Subcutaneous abdominal adipose tissue (tissue), 5 donors: ENCODE data around the gene CYFIP1.

ENCODE experiments used
- H3K27ac ChIP-seq: one replicate; pipeline ENCODE4 v1.7.0; 2013; ENCODE audit warnings: low read depth, mild to moderate bottlenecking, inconsistent platforms, low read length, moderate library complexity
- H3K27me3 ChIP-seq, 5 donors: one replicate each; pipeline ENCODE4 v1.7.0; 2013; ENCODE audit warnings: low read length in 5 of 5, inconsistent platforms in 1 of 5; ENCODE audit not compliant: control insufficient read depth in 5 of 5, insufficient read depth in 4 of 5
- H3K36me3 ChIP-seq, 5 donors: one replicate each; pipeline ENCODE4 v1.7.0; 2013; ENCODE audit warnings: low read length in 5 of 5; ENCODE audit not compliant: control insufficient read depth in 5 of 5, insufficient read depth in 5 of 5
- H3K4me1 ChIP-seq, 5 donors: one replicate each; pipeline ENCODE4 v1.7.0; 2013; ENCODE audit warnings: low read length in 5 of 5, mild to moderate bottlenecking in 3 of 5, moderate library complexity in 1 of 5; ENCODE audit not compliant: control insufficient read depth in 5 of 5, insufficient read depth in 5 of 5
- H3K4me3 ChIP-seq, 5 donors: one replicate each; pipeline ENCODE4 v1.7.0; 2013; ENCODE audit warnings: low read length in 5 of 5, low read depth in 1 of 5
- H3K9ac ChIP-seq, 5 donors: one replicate each; pipeline ENCODE4 v1.7.0; 2013; ENCODE audit warnings: low read length in 5 of 5, mild to moderate bottlenecking in 4 of 5, moderate library complexity in 3 of 5
- H3K9me3 ChIP-seq, 5 donors: one replicate each; pipeline ENCODE4 v1.7.0; 2013; ENCODE audit warnings: low read length in 5 of 5; ENCODE audit not compliant: control insufficient read depth in 5 of 5
- donor health status: healthy.
- donor health status: healthy.
- donor health status: healthy.
- donor health status: healthy.
- donor health status: healthy.

CYFIP1 gene

GRCh38 chr15:22969489-22969888 lies 10.7 kb downstream of the CYFIP1 start:
- Histone ChIP-seq H3K9ac (no peak overlapping the region), H3K27me3 (no peaks in the 10 kb centered on the region), H3K4me1 (peaks cover 2 to 20% (median 11%) of the 10 kb centered on the region in 5 donors), H3K4me3 (no peak overlapping the region), H3K9me3 (peaks cover 0 to 3% (median 0%) of the 10 kb centered on the region in 5 donors), H3K27ac (no peak overlapping the region), H3K36me3 (peaks cover 0 to 5% (median 2%) of the 10 kb centered on the region in 5 donors)

GRCh38 chr15:22968366-22968765 lies 11.8 kb downstream of the CYFIP1 start:
- H3K9me3 ChIP-seq: peaks cover 0 to 3% (median 0%) of the 10 kb centered on the region in 5 donors
- no peak overlapping the region for H3K4me3 ChIP-seq
- peaks cover 0 to 5% (median 2%) of the 10 kb centered on the region in 5 donors for H3K36me3 ChIP-seq
- no peak overlapping the region for H3K27ac ChIP-seq
- H3K27me3 ChIP-seq: no peaks in the 10 kb centered on the region
- H3K9ac ChIP-seq: no peak overlapping the region
- peaks cover 5 to 32% (median 14%) of the 10 kb centered on the region in 5 donors for H3K4me1 ChIP-seq

DNA sequence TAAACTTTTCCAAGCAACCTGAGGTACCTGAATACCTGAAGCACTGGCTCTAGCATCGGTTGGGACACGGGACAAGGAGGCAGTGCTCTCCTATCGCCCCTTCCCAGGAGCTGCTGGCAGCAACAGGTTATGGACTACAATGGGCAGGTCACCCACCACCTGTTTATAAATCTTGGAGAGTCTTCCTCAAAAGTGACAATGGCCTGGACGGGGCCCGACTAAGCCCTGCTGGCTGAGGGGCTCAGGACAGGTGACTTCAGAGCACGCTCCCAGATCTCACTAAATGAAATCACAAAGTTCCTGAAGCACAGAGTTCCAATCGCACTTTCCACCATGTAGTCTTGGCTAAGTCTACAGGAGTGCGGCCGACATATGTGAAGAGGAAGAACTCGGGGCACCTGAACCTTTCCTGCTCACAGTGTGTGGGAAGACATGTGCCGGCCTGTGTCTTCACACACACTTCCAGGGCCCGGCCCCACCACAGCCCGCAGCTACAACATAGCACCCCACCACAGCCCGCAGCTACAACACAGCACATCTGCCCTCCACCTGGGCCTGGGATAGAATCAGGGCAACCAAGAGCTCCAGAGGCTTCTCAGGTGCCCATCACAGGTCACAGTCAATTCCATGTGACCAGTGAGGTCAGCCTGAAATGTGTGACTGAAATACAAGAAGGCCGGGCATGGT lies 12.9 kb downstream of the CYFIP1 start:
- H3K4me1 ChIP-seq: peaks cover 10 to 39% (median 25%) of the 10 kb centered on the region in 5 donors

GRCh38 chr15:22966321-22967083 lies 13.7 kb downstream of the CYFIP1 start:
- peaks cover 10 to 44% (median 32%) of the 10 kb centered on the region in 5 donors for H3K4me1 ChIP-seq
- no peaks in the 10 kb centered on the region for H3K27me3 ChIP-seq
- no peak overlapping the region for H3K9ac ChIP-seq
- no peak overlapping the region for H3K4me3 ChIP-seq
- H3K27ac ChIP-seq: no peak overlapping the region
- H3K36me3 ChIP-seq: peaks cover 0 to 5% (median 2%) of the 10 kb centered on the region in 5 donors
- peaks cover 0 to 3% (median 0%) of the 10 kb centered on the region in 5 donors for H3K9me3 ChIP-seq

More for the DNA sequence above, 12.9 kb downstream of the CYFIP1 start:
- Histone ChIP-seq H3K9me3 (peaks cover 0 to 3% (median 0%) of the 10 kb centered on the region in 5 donors), H3K36me3 (peaks cover 0 to 5% (median 2%) of the 10 kb centered on the region in 5 donors), H3K27ac (no peak overlapping the region), H3K9ac (no peak overlapping the region), H3K27me3 (no peaks in the 10 kb centered on the region), H3K4me3 (no peak overlapping the region)

- peaks cover 15 to 67% (median 55%) of the 10 kb centered on the region in 5 donors for H3K4me1 ChIP-seq
- H3K27me3 ChIP-seq: no peaks in the 10 kb centered on the region
- H3K27ac ChIP-seq: peak overlapping the region; percentile 83
- H3K4me3 ChIP-seq: no peak overlapping the region
- peaks cover 0 to 5% (median 2%) of the 10 kb centered on the region in 5 donors for H3K36me3 ChIP-seq
- no peaks in the 10 kb centered on the region for H3K9me3 ChIP-seq
- H3K9ac ChIP-seq: peak overlapping the region in 2 of 5 donors; percentile 23 to 38
Observed at GRCh38 chr15:22963641-22964040, 16.5 kb downstream of the CYFIP1 start.

DNA sequence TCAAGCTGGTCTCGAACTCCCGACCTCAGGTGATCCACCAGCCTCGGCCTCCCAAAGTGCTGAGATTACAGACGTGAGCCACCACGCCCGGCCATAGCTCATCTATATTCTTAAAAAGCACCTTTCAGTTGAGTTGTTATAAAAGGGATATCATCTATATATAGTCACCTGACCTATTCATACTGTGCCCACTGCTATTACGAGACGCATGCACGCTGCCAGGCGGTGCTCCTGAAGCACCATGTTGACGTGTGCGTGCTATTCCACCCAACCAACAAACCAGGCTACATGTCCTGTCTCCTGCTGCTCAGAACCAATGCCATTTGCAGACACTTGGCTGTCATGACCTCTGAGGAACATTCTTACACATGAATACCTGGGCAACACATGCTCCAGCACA lies 17.6 kb downstream of the CYFIP1 start:
- peak overlapping the region; percentile 83 for H3K27ac ChIP-seq

GRCh38 chr15:22961762-22962161 lies 18.4 kb downstream of the CYFIP1 start:
- Histone ChIP-seq H3K4me1 (peaks cover 15 to 71% (median 56%) of the 10 kb centered on the region in 5 donors), H3K9me3 (no peaks in the 10 kb centered on the region), H3K27ac (peak overlapping the region; percentile 83), H3K4me3 (no peak overlapping the region), H3K27me3 (no peaks in the 10 kb centered on the region), H3K9ac (peak overlapping the region in 1 of 5 donors; percentile 17), H3K36me3 (peaks cover 0 to 5% (median 2%) of the 10 kb centered on the region in 5 donors)

More for the DNA sequence above, 17.6 kb downstream of the CYFIP1 start:
- Histone ChIP-seq H3K9ac (no peak overlapping the region), H3K9me3 (no peaks in the 10 kb centered on the region), H3K4me1 (peaks cover 15 to 67% (median 55%) of the 10 kb centered on the region in 5 donors), H3K4me3 (no peak overlapping the region), H3K27me3 (no peaks in the 10 kb centered on the region), H3K36me3 (peaks cover 0 to 5% (median 2%) of the 10 kb centered on the region in 5 donors)

DNA sequence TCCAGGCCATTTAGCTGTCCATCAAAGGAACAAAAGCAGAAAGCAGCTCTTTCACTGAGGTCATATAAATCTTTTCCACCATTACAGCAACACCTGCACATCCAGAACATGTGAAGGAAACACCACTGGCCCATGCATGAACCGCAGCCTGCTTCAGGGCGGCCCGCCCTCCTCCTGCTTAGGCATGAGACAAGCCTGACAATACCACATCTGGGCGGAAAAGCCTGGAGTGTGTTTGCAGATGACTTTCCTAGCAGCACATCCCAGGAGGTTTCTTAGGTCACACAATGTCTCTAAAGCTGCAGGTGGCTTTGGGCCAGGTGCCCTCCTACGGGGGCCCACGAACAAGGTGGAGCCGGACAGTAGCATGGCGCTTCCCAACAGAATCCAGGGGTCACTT lies 19.6 kb downstream of the CYFIP1 start:
- H3K27ac ChIP-seq: peak overlapping the region; percentile 9
- no peak overlapping the region for H3K9ac ChIP-seq
- H3K27me3 ChIP-seq: no peaks in the 10 kb centered on the region
- H3K4me1 ChIP-seq: peaks cover 15 to 83% (median 68%) of the 10 kb centered on the region in 5 donors
- no peaks in the 10 kb centered on the region for H3K9me3 ChIP-seq
- peaks cover 0 to 2% (median 0%) of the 10 kb centered on the region in 5 donors for H3K36me3 ChIP-seq
- no peak overlapping the region for H3K4me3 ChIP-seq

DNA sequence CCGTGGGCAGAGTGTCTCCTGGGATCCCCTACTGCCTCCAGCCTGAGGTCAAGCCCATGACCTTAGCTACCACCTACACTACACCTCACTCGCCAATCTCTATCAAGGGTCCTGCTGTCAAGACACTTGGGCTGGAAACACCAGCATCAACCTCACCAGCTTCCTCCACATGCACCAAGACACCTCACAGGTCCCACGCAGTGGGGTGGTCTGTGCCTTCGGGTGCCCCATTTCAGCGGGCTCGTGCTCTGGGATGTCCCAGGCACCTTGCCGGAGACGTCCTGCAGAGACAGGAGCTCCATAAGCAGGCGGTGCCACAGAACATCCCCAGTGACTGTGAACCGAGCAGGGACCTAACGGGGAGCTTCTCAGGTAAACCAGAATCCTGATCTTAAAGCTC lies 20.0 kb downstream of the CYFIP1 start:
- peak overlapping the region; percentile 9 for H3K27ac ChIP-seq
- no peaks in the 10 kb centered on the region for H3K9me3 ChIP-seq
- peaks cover 15 to 88% (median 73%) of the 10 kb centered on the region in 5 donors for H3K4me1 ChIP-seq
- no peaks in the 10 kb centered on the region for H3K27me3 ChIP-seq
- H3K36me3 ChIP-seq: no peaks in the 10 kb centered on the region
- H3K4me3 ChIP-seq: no peak overlapping the region
- H3K9ac ChIP-seq: peak overlapping the region in 1 of 5 donors; percentile 33
